Thyroid gland (tissue), 4 donors: ENCODE measurements around the gene CASP12.

Experiments
- POLR2A ChIP-seq, 2 donors: fragments of 450-650 bp; IDR thresholded peaks; one replicate each; pipeline ENCODE4 v1.6.1; 2017; ENCODE audit warnings: antibody characterized with exemption in 2 of 2, mild to moderate bottlenecking in 2 of 2, moderate library complexity in 1 of 2
- TF ChIP-seq, protein P1 (sequence below), 6 experiments: fragments of 200-600 bp in 3 of 6; fragments of 450-650 bp in 3 of 6; sonication (generic) in 3 of 6; IDR thresholded peaks; one replicate each; pipeline ENCODE4 v1.5.1; 2016 to 2019; ENCODE audit warnings: antibody characterized with exemption in 6 of 6, mild to moderate bottlenecking in 2 of 6, inconsistent platforms in 1 of 6, moderate library complexity in 1 of 6

DNA sequence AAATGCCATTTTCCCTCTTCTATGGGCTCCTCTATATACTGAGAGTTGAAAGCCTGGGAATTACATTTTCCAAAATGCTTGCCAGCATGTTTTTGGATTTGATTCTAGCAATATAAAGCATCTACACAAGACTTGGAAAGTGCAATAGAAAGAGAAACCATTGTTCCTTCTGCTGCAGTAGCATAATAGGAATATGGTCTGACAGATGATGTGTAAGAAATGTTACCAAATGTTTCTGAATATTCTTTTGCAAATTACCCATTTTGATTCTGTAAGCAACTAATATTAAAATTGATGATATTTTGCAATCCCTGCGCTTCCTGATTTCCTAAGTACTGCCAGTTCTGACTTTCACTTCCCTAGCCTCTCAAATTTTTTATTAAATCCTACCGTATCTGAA is 61.6 kb downstream of the CASP12 start:
- TF ChIP-seq, protein P1, sequence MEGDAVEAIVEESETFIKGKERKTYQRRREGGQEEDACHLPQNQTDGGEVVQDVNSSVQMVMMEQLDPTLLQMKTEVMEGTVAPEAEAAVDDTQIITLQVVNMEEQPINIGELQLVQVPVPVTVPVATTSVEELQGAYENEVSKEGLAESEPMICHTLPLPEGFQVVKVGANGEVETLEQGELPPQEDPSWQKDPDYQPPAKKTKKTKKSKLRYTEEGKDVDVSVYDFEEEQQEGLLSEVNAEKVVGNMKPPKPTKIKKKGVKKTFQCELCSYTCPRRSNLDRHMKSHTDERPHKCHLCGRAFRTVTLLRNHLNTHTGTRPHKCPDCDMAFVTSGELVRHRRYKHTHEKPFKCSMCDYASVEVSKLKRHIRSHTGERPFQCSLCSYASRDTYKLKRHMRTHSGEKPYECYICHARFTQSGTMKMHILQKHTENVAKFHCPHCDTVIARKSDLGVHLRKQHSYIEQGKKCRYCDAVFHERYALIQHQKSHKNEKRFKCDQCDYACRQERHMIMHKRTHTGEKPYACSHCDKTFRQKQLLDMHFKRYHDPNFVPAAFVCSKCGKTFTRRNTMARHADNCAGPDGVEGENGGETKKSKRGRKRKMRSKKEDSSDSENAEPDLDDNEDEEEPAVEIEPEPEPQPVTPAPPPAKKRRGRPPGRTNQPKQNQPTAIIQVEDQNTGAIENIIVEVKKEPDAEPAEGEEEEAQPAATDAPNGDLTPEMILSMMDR (IDR thresholded peaks at IDR 0.05), result no peak
- no peak for TF ChIP-seq POLR2A (IDR thresholded peaks at IDR 0.05)
